Astrocyte (in vitro differentiated cells and primary cell): Measurements from ENCODE around the gene GPR39.

Experiments used
- EZH2 ChIP-seq: IDR thresholded peaks from 2 replicates; pipeline ENCODE4 v1.6.1; 2012; ENCODE audit warnings: mild to moderate bottlenecking, low read length, inconsistent platforms; ENCODE audit not compliant: insufficient read depth
- TF ChIP-seq, protein P1 (sequence below): IDR thresholded peaks from 2 replicates; pipeline ENCODE4 v1.5.1; 2011; ENCODE audit warnings: low read depth, mild to moderate bottlenecking, inconsistent platforms, low read length, moderate library complexity; ENCODE audit not compliant: insufficient read depth

DNA sequence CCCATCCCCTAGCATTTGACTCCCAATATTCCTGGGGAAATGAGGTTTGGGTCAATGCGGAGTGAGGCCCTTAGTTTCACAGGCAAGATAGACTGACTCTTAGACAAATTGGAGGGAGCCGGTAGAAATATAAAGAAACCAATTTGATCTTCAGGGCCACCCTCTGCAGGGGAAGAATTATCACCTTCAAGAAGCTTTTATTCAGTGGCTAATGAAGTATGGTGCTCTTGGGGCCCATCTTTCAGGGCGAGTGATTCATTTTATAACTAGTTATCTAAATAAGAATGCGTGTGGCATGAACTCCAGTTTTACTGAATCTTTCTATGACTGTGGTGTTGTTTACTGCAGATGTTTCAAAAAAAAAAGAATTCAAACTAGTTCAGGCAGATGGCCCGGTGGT, 165.0 kb downstream of the GPR39 start:
- TF ChIP-seq, protein P1, sequence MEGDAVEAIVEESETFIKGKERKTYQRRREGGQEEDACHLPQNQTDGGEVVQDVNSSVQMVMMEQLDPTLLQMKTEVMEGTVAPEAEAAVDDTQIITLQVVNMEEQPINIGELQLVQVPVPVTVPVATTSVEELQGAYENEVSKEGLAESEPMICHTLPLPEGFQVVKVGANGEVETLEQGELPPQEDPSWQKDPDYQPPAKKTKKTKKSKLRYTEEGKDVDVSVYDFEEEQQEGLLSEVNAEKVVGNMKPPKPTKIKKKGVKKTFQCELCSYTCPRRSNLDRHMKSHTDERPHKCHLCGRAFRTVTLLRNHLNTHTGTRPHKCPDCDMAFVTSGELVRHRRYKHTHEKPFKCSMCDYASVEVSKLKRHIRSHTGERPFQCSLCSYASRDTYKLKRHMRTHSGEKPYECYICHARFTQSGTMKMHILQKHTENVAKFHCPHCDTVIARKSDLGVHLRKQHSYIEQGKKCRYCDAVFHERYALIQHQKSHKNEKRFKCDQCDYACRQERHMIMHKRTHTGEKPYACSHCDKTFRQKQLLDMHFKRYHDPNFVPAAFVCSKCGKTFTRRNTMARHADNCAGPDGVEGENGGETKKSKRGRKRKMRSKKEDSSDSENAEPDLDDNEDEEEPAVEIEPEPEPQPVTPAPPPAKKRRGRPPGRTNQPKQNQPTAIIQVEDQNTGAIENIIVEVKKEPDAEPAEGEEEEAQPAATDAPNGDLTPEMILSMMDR, result no peak
- TF ChIP-seq EZH2, result no peak
